ENCODE measurements around the gene HRAS. TPM values are rescaled to one million over a fixed set of nuclear protein-coding genes. Genes with fewer than 3 reads are reported as not detected.

Gene HRAS
- total and polyA plus RNA-seq, 4 donors, result 4.7 to 17.4 (median 10.9) TPM

DNA sequence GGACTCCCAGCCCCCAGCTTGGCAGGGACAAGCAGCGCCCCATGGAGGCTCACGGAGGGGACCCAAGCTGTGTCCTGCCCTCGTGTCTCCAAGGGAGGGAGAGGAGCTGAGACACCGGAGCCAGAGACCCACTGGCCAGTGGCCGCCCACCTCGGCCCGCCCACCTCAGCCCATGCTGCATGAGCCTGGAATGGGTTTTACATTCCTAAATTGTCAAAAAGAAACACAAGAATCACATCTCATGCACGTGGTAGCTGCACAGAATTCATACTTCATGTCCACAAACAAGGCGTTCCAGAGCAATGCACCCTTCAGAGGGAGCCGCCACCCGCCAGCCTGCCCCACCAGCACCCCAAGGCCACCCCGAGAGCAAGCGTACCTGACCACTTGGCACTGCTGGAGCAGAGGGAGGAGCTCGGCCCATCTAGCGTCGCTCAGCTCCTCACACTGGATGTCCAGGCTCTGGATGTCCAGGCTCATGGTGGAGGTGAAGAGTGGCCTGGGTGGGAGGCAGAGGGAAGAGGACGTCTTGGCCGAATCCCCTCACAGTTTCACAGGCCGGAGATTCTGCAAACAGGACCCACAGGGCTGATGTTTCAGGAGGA lies 33.6 kb downstream of the HRAS start:
- TF ChIP-seq YY1 (IDR thresholded peaks at IDR 0.05) (no peak), EGR1 (IDR thresholded peaks at IDR 0.05; ENCODE audit: low read depth in 2 of 2) (no peak), FOXA1 (IDR thresholded peaks at IDR 0.05) (no peak)
- DNase-seq (ENCODE audit: low spot score), result peak; percentile 27
- WGBS, result 93% methylated on average over 19 of the region's 19 CpGs
- peaks cover 12 to 25% (median 18%) of the 10 kb centered on the region in 4 donors for H3K4me1 ChIP-seq (ENCODE audit: control insufficient read depth in 4 of 4, insufficient read depth in 4 of 4, low read length in 3 of 4)
- H3K27ac ChIP-seq (ENCODE audit: low read depth in 1 of 2, low read length in 2 of 2), result no peak overlapping the region
- no peaks in the 10 kb centered on the region for H3K9me3 ChIP-seq (ENCODE audit: control insufficient read depth in 4 of 4, low read length in 3 of 4)
- no peak overlapping the region for H3K4me3 ChIP-seq (ENCODE audit: low read depth in 1 of 3, low read length in 3 of 3)
- peaks cover 24 to 46% (median 28%) of the 10 kb centered on the region in 4 donors for H3K36me3 ChIP-seq (ENCODE audit: control insufficient read depth in 4 of 4, insufficient read depth in 3 of 4, low read depth in 1 of 4, low read length in 3 of 4)
- no peaks in the 10 kb centered on the region for H3K27me3 ChIP-seq (ENCODE audit: control insufficient read depth in 4 of 4, insufficient read depth in 4 of 4, low read length in 3 of 4)
- H3K9ac ChIP-seq (ENCODE audit: low read depth in 1 of 2, low read length in 2 of 2), result no peak overlapping the region

DNA sequence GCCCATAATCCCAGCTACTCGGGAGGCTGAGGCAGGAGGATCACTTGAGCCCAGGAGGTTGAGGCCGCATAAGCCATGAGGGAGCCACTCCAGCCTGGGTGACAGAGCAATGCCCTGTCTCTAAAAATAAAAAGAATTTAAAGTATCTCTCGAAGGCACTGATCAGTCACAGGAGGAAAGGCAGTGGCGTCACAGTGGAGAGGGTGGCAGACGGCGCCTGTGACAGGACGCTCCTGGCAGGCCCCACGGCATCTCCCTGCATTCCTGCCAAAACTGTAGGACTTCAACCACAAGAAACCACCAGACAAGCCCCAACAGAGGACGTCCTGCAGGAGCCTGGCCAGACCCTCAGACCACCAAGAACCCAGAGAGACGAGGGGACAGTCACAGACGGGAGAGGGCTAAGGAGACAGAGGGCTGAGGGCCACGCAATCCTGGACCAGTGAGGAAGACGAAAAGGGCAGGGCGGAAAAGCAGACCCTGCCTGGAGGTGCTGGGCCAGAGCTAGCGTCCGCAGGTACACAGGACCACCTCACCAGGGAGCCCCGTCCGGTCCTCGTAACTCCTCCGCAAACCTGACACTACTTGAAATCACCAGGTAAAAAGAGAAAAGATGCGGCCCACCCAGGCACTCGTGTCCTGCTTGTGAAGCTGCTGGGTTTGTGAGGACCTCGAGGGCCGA lies 34.2 kb downstream of the HRAS start:
- 96% methylated on average over 24 of the region's 24 CpGs for WGBS
- no peak for DNase-seq (ENCODE audit: low spot score)
- H3K4me3 ChIP-seq (ENCODE audit: low read depth in 1 of 3, low read length in 3 of 3), result no peak overlapping the region
- peaks cover 25 to 50% (median 28%) of the 10 kb centered on the region in 4 donors for H3K36me3 ChIP-seq (ENCODE audit: control insufficient read depth in 4 of 4, insufficient read depth in 3 of 4, low read depth in 1 of 4, low read length in 3 of 4)
- H3K27ac ChIP-seq (ENCODE audit: low read depth in 1 of 2, low read length in 2 of 2), result no peak overlapping the region
- H3K4me1 ChIP-seq (ENCODE audit: control insufficient read depth in 4 of 4, insufficient read depth in 4 of 4, low read length in 3 of 4), result peaks cover 12 to 25% (median 18%) of the 10 kb centered on the region in 4 donors
- no peaks in the 10 kb centered on the region for H3K9me3 ChIP-seq (ENCODE audit: control insufficient read depth in 4 of 4, low read length in 3 of 4)
- no peaks in the 10 kb centered on the region for H3K27me3 ChIP-seq (ENCODE audit: control insufficient read depth in 4 of 4, insufficient read depth in 4 of 4, low read length in 3 of 4)
- H3K9ac ChIP-seq (ENCODE audit: low read depth in 1 of 2, low read length in 2 of 2), result no peak overlapping the region
- no peak for TF ChIP-seq FOXA2 (IDR thresholded peaks at IDR 0.05)
- TF ChIP-seq SP1 (IDR thresholded peaks at IDR 0.05), result no peak
- TF ChIP-seq YY1 (IDR thresholded peaks at IDR 0.05), result no peak
- TF ChIP-seq, protein P1, sequence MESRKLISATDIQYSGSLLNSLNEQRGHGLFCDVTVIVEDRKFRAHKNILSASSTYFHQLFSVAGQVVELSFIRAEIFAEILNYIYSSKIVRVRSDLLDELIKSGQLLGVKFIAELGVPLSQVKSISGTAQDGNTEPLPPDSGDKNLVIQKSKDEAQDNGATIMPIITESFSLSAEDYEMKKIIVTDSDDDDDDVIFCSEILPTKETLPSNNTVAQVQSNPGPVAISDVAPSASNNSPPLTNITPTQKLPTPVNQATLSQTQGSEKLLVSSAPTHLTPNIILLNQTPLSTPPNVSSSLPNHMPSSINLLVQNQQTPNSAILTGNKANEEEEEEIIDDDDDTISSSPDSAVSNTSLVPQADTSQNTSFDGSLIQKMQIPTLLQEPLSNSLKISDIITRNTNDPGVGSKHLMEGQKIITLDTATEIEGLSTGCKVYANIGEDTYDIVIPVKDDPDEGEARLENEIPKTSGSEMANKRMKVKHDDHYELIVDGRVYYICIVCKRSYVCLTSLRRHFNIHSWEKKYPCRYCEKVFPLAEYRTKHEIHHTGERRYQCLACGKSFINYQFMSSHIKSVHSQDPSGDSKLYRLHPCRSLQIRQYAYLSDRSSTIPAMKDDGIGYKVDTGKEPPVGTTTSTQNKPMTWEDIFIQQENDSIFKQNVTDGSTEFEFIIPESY (IDR thresholded peaks at IDR 0.05), result no peak
- TF ChIP-seq, protein P2, sequence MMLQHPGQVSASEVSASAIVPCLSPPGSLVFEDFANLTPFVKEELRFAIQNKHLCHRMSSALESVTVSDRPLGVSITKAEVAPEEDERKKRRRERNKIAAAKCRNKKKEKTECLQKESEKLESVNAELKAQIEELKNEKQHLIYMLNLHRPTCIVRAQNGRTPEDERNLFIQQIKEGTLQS (IDR thresholded peaks at IDR 0.05), result no peak
- TF ChIP-seq, protein P3, sequence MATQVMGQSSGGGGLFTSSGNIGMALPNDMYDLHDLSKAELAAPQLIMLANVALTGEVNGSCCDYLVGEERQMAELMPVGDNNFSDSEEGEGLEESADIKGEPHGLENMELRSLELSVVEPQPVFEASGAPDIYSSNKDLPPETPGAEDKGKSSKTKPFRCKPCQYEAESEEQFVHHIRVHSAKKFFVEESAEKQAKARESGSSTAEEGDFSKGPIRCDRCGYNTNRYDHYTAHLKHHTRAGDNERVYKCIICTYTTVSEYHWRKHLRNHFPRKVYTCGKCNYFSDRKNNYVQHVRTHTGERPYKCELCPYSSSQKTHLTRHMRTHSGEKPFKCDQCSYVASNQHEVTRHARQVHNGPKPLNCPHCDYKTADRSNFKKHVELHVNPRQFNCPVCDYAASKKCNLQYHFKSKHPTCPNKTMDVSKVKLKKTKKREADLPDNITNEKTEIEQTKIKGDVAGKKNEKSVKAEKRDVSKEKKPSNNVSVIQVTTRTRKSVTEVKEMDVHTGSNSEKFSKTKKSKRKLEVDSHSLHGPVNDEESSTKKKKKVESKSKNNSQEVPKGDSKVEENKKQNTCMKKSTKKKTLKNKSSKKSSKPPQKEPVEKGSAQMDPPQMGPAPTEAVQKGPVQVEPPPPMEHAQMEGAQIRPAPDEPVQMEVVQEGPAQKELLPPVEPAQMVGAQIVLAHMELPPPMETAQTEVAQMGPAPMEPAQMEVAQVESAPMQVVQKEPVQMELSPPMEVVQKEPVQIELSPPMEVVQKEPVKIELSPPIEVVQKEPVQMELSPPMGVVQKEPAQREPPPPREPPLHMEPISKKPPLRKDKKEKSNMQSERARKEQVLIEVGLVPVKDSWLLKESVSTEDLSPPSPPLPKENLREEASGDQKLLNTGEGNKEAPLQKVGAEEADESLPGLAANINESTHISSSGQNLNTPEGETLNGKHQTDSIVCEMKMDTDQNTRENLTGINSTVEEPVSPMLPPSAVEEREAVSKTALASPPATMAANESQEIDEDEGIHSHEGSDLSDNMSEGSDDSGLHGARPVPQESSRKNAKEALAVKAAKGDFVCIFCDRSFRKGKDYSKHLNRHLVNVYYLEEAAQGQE (IDR thresholded peaks at IDR 0.05), result no peak

Data from liver (tissue), 9 donors.